Rectal smooth muscle tissue (tissue), 1 donor: ENCODE measurements around the gene SH3BP4.

Source experiments
- H3K27ac ChIP-seq: one replicate; pipeline ENCODE4 v1.7.0; 2013; ENCODE audit warnings: low read depth, low read length, inconsistent platforms
- H3K27me3 ChIP-seq: one replicate; pipeline ENCODE4 v1.7.0; 2013; ENCODE audit warnings: low read length; ENCODE audit not compliant: control insufficient read depth, insufficient read depth
- H3K36me3 ChIP-seq: one replicate; pipeline ENCODE4 v1.7.0; 2013; ENCODE audit warnings: low read length; ENCODE audit not compliant: control insufficient read depth, insufficient read depth
- H3K4me1 ChIP-seq: one replicate; pipeline ENCODE4 v1.7.0; 2013; ENCODE audit warnings: low read length; ENCODE audit not compliant: control insufficient read depth, insufficient read depth
- H3K4me3 ChIP-seq: one replicate; pipeline ENCODE4 v1.7.0; 2013; ENCODE audit warnings: low read length
- H3K9ac ChIP-seq: one replicate; pipeline ENCODE4 v1.7.0; 2013; ENCODE audit warnings: low read length

Gene SH3BP4

DNA sequence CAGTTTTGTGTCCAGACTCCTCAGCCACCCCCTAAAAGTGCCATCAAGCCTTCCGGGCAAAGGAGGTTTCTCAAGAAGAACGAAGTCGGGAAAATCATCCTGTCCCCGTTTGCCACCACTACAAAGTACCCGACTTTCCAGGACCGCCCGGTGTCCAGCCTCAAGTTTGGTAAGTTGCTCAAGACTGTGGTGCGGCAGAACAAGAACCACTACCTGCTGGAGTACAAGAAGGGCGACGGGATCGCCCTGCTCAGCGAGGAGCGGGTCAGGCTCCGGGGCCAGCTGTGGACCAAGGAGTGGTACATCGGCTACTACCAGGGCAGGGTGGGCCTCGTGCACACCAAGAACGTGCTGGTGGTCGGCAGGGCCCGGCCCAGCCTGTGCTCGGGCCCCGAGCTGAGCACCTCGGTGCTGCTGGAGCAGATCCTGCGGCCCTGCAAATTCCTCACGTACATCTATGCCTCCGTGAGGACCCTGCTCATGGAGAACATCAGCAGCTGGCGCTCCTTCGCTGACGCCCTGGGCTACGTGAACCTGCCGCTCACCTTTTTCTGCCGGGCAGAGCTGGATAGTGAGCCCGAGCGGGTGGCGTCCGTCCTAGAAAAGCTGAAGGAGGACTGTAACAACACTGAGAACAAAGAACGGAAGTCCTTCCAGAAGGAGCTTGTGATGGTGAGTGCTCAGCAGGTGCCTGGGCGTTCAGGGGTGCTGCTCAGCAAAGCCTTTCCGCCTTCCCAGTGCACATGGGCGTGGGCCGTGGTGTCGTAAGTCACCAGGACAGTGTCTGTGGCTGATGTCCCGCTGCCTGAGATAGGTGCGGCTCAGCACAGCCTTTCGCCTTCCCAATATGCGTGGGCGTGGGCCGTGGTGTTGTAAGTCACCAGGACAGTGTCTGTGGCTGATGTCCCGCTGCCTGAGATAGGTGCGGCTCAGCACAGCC lies 91.0 kb downstream of the SH3BP4 start:
- Histone ChIP-seq H3K36me3 (peaks cover 16% of the 10 kb centered on the region), H3K27me3 (no peaks in the 10 kb centered on the region), H3K4me3 (no peak overlapping the region), H3K27ac (no peak overlapping the region), H3K9ac (no peak overlapping the region), H3K4me1 (no peaks in the 10 kb centered on the region)

DNA sequence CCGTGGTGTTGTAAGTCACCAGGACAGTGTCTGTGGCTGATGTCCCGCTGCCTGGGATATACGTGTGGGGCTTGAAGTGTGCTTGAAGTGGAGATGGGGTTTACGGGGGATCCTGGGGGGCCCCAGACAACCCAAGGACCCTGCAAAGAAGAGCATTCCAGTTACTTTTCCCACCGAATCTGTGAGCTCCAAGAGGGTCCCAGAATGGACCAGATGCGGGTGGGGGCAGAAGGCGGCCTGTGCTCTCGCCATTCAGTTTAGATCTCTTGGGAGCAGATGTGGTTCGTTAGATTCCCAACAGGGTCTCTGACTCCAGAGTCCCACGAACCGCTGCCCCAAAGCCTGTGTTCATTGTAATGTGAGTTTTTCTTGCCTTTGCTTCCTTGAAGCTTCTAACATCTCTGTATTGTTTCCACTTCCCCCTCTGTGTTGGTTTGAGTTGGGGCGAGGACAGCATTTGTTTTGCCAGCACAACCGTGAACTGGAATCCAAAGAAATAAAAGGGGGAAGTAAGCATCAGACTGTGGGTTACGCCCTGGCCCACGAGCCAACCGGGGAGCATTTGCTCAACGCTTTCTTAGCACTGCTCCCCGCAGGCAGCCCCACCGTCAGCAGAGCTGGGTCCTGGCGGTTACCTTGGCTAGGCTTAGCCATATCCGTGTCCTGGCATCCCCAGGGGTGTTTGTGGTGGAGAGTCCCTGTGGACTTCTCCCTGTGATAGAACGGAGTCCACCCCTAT lies 92.1 kb downstream of the SH3BP4 start:
- Histone ChIP-seq H3K27me3 (no peaks in the 10 kb centered on the region), H3K4me1 (no peaks in the 10 kb centered on the region), H3K9ac (no peak overlapping the region), H3K27ac (no peak overlapping the region), H3K4me3 (no peak overlapping the region), H3K36me3 (peaks cover 16% of the 10 kb centered on the region)

GRCh38 chr2:235044501-235045271 lies 92.9 kb downstream of the SH3BP4 start:
- Histone ChIP-seq H3K27ac (no peak overlapping the region), H3K27me3 (no peaks in the 10 kb centered on the region), H3K4me3 (no peak overlapping the region), H3K9ac (no peak overlapping the region), H3K36me3 (peaks cover 16% of the 10 kb centered on the region), H3K4me1 (no peaks in the 10 kb centered on the region)

DNA sequence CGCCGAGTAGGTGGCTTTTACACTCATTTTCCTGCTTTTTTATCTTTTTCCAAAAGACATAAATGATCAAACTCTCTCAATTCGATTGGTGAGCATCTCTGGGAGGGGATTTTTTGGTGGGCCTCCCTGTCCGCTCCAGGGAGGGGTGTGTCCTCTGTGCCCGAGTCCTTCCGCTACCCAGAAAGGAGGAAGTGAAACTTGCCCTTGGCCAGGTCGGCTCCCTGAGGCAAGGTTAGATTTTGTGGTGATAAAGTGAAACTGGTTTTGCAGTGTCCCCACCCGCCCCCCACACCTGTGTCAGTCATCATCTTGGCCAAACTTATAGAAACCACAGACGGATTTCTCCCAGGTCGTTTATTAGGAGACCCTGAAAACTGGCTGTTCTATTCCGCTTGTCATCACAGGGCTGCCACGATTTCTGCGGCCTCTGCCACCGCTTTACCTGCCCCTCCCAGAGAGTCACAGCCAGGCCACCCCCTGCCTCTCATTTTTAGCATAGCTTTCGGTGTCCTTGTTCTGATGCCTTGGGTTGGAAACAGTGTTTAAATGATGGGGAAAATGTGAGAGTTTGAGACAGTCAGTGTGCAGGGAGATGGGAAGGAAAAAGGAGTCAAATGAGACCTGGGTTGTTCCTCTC lies 93.6 kb downstream of the SH3BP4 start:
- Histone ChIP-seq H3K27ac (no peak overlapping the region), H3K9ac (no peak overlapping the region), H3K27me3 (no peaks in the 10 kb centered on the region), H3K36me3 (peaks cover 16% of the 10 kb centered on the region), H3K4me3 (no peak overlapping the region), H3K4me1 (peaks cover 2% of the 10 kb centered on the region)

GRCh38 chr2:235045973-235046343 lies 94.1 kb downstream of the SH3BP4 start:
- peaks cover 7% of the 10 kb centered on the region for H3K4me1 ChIP-seq
- H3K9ac ChIP-seq = no peak overlapping the region
- H3K27ac ChIP-seq = no peak overlapping the region
- H3K36me3 ChIP-seq = peaks cover 13% of the 10 kb centered on the region
- no peaks in the 10 kb centered on the region for H3K27me3 ChIP-seq
- H3K4me3 ChIP-seq = no peak overlapping the region

- Histone ChIP-seq H3K27ac (no peak overlapping the region), H3K4me3 (no peak overlapping the region), H3K36me3 (peaks cover 11% of the 10 kb centered on the region), H3K9ac (no peak overlapping the region), H3K27me3 (no peaks in the 10 kb centered on the region), H3K4me1 (peaks cover 12% of the 10 kb centered on the region)
Observed at GRCh38 chr2:235046589-235046988, 94.8 kb downstream of the SH3BP4 start.

DNA sequence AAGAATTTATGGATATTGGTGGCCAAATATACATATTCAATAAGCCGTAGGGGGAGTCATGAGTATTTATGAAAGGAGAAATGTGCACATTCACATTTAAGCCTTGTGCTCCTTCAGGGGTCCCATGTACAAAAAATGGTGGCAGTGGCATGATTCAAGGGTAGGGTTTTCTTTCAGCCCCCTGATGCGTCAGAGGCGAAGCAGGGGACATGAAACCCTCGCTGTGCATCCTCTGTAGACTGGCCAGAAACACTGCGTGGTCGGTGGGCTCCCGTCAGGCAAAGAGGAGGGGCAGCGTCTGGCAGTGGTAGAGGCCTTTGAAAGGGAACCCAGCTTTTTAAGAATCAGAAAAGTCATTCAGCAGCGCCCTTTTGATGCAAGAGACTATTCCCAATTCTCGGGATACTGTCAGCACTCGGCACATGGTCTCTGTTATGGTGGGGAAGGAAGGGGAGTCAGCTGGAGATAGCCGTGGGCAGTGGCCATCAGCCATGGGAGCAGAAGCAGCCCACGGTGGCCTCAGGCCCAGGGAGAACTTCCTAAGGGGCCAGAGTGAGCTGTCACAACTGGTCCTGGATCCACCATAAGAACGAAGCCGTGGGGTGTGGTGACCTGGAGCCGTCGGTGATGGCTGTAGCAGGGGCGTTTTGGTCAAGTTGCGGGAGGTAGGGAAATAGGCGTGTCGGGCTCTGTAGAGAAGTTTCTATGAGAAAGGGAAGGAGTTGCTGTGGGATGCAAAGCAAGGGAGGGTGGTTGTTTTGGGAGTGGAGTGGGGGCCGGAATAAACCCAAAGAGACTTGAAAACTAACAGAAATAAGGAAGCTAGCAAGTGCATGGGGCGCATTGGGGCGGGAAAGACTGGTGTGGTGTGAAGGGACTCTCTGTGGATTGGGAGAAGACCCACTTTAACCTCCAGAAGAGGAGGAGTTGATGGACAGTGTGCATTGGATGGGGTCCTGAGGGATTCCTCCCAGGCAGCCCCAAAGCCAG lies 95.6 kb downstream of the SH3BP4 start:
- H3K27me3 ChIP-seq = no peaks in the 10 kb centered on the region
- H3K36me3 ChIP-seq = peaks cover 2% of the 10 kb centered on the region
- H3K27ac ChIP-seq = no peak overlapping the region
- H3K4me3 ChIP-seq = no peak overlapping the region
- no peak overlapping the region for H3K9ac ChIP-seq
- H3K4me1 ChIP-seq = peaks cover 12% of the 10 kb centered on the region

DNA sequence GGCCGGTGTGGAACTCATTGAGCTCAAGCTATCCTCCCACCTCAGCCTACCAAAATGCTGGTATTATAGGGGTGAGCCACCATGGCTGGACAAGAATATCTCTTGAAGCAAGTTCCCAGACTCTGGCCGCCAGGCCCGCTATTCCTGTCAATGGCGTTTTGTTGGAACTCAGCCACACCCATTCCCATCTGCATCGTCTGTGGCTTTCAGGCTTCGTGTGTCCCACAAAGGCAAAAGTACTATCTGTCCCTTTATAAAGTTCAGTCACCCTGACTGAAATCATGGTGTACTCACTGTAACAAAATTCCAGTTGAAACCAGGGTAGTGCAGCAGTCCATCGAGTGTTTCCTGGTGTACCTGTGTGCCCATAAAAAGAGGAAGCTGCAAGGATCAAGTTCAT lies 96.7 kb downstream of the SH3BP4 start:
- no peaks in the 10 kb centered on the region for H3K27me3 ChIP-seq
- no peak overlapping the region for H3K27ac ChIP-seq
- no peak overlapping the region for H3K4me3 ChIP-seq
- no peaks in the 10 kb centered on the region for H3K36me3 ChIP-seq
- no peak overlapping the region for H3K9ac ChIP-seq
- peaks cover 12% of the 10 kb centered on the region for H3K4me1 ChIP-seq

GRCh38 chr2:235049069-235049468 lies 97.3 kb downstream of the SH3BP4 start:
- H3K36me3 ChIP-seq = no peaks in the 10 kb centered on the region
- no peak overlapping the region for H3K27ac ChIP-seq
- no peaks in the 10 kb centered on the region for H3K27me3 ChIP-seq
- peaks cover 12% of the 10 kb centered on the region for H3K4me1 ChIP-seq
- H3K4me3 ChIP-seq = no peak overlapping the region
- no peak overlapping the region for H3K9ac ChIP-seq

- Histone ChIP-seq H3K9ac (no peak overlapping the region), H3K27ac (no peak overlapping the region), H3K27me3 (no peaks in the 10 kb centered on the region), H3K4me1 (peaks cover 12% of the 10 kb centered on the region), H3K36me3 (no peaks in the 10 kb centered on the region), H3K4me3 (no peak overlapping the region)
Observed at GRCh38 chr2:235049719-235050118, 97.9 kb downstream of the SH3BP4 start.

DNA sequence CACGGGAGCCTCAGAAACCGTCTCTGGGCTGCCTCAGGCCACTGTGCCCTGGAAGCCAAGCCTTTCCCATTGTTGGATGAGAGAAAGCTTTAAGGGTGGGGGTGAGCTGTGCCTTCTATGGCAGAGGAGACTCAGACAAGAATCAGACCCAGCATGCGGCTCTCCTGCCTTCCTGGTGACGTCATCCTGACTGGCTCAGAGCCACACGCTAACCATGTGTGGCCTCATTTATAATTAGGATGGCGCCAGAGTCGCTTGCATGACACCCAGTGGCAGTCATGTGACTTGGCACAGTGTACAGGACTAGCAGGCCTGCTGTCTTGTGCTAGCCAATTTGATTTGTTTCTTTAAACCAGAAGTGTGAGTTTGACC lies 99.1 kb downstream of the SH3BP4 start:
- H3K36me3 ChIP-seq = no peaks in the 10 kb centered on the region
- H3K4me1 ChIP-seq = peaks cover 12% of the 10 kb centered on the region
- H3K27ac ChIP-seq = peak overlapping the region; percentile 76
- H3K27me3 ChIP-seq = no peaks in the 10 kb centered on the region
- peak overlapping the region; percentile 43 for H3K4me3 ChIP-seq
- peak overlapping the region; percentile 14 for H3K9ac ChIP-seq
